ENCODE measurements around the gene ZFP1.
"Not testable (repeated sequence)": the region's sequence is repeated elsewhere in the genome, so short reads cannot be mapped to it uniquely, and the experiment has no call there.

Gene ZFP1

GRCh38 chr16:75113541-75114121 is 34.7 kb upstream of the ZFP1 start:
- DNase-seq, result no peak

GRCh38 chr16:75114179-75114945 is 34.0 kb upstream of the ZFP1 start:
- DNase-seq, result no peak

GRCh38 chr16:75114946-75115825 is 33.1 kb upstream of the ZFP1 start:
- no peak for DNase-seq

- DNase-seq, result peak; percentile 27
Measured at GRCh38 chr16:75116081-75116910, 32.0 kb upstream of the ZFP1 start, which contains the start of gene LDHD. TSS of gene LDHD (minus strand) at chr16:75116780. CDS start at chr16:75116720, 60 bp downstream.

- no peak for DNase-seq
Measured at GRCh38 chr16:75116911-75117245, 31.4 kb upstream of the ZFP1 start.

- no peak for DNase-seq
Measured at GRCh38 chr16:75118943-75119539, 29.3 kb upstream of the ZFP1 start.

- DNase-seq, result no peak
Measured at GRCh38 chr16:75120253-75120652, 28.1 kb upstream of the ZFP1 start.

GRCh38 chr16:75121949-75122568 is 26.3 kb upstream of the ZFP1 start:
- DNase-seq, result no peak

GRCh38 chr16:75122609-75123008 is 25.7 kb upstream of the ZFP1 start:
- DNase-seq, result no peak

GRCh38 chr16:75127713-75128415 is 20.5 kb upstream of the ZFP1 start:
- no peak for DNase-seq

GRCh38 chr16:75129421-75130149 is 18.7 kb upstream of the ZFP1 start:
- not testable (repeated sequence) for DNase-seq

GRCh38 chr16:75130150-75130771 is 18.1 kb upstream of the ZFP1 start:
- DNase-seq, result no peak

GRCh38 chr16:75131081-75131480 is 17.2 kb upstream of the ZFP1 start:
- no peak for DNase-seq

- DNase-seq, result no peak
Measured at GRCh38 chr16:75138233-75138632, 10.1 kb upstream of the ZFP1 start.

GRCh38 chr16:75138636-75139035 is 9.7 kb upstream of the ZFP1 start:
- DNase-seq, result no peak

- no peak for DNase-seq
Measured at GRCh38 chr16:75139498-75139897, 8.8 kb upstream of the ZFP1 start.

GRCh38 chr16:75143941-75144340 is 4.4 kb upstream of the ZFP1 start:
- no peak for DNase-seq

GRCh38 chr16:75147968-75148310 is 385 bp upstream of the ZFP1 start:
- DNase-seq, result no peak

- DNase-seq, result no peak
Measured at GRCh38 chr16:75151798-75152197, 3.5 kb downstream of the ZFP1 start.

GRCh38 chr16:75152635-75153034 is 4.3 kb downstream of the ZFP1 start:
- DNase-seq, result no peak
